ENCODE results near the gene LDLRAD4. TPM values are rescaled to one million over a fixed set of nuclear protein-coding genes. Genes with fewer than 3 reads are reported as not detected.

LDLRAD4 gene
- total and polyA plus RNA-seq, 2 donors (not counting 1 experiment from before 2014, with no cell fraction given) = 13.9 to 35.7 TPM

DNA sequence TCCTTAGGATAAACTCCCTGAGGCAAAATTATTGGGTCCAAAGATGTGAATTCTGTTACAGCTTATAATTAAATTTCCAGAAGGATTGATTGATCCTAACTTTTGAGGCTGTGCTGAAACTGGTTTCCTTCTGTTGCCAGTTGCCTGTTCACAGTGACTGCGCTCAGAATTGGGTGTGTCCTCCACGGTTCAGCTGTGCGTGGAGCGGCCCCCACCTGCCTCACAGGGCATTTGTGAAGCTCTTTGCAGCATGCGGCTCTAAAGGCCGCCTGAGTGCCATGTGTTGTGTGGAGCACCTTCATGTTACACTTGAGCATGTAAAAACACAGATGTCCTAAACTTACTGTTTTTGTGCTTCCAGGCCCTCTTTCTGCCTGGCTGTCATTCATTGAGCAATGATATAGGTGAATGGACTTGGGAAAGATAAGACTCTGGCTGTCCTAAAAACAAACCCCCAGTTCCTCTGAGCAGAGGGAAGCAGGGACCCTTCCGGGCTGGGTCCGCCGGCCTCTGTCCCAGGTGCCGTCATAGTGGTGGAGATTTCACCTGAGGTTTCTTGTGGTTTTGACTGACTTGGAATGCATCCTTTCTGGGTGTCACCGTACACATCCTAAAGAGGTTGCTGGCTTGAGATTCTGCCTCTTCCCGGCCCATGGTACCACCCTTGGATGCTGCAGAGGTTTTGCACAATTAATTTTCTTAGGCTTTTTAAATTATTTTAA lies 173.6 kb downstream of the LDLRAD4 start:
- Mint-ChIP-seq H3K27ac (no peak overlapping the region), H3K9me3 (ENCODE audit: insufficient read depth) (no peaks in the 10 kb centered on the region), H3K27me3 (no peaks in the 10 kb centered on the region), H3K4me3 (no peak overlapping the region), H3K4me1 (no peaks in the 10 kb centered on the region)
- no peak for ATAC-seq (ENCODE audit: low read depth)
- Histone ChIP-seq H3K27ac (ENCODE audit: low read length in 2 of 2) (no peak overlapping the region), H3K36me3 (replicated peaks in 1 of 2; ENCODE audit: control extremely low read depth in 1 of 2, control insufficient read depth in 1 of 2, extremely low read depth in 1 of 2, insufficient read depth in 2 of 2, low read length in 1 of 2) (no peaks in the 10 kb centered on the region), H3K9ac (ENCODE audit: low read length) (no peak overlapping the region), H3K4me1 (ENCODE audit: control insufficient read depth in 2 of 2, insufficient read depth in 2 of 2, low read length in 2 of 2) (no peaks in the 10 kb centered on the region), H4K20me1 (ENCODE audit: control insufficient read depth, insufficient read depth, low read length, poor library complexity, severe bottlenecking) (no peaks in the 10 kb centered on the region), H3K9me3 (ENCODE audit: control extremely low read depth in 1 of 3, control insufficient read depth in 2 of 3, insufficient read depth in 1 of 3, low read length in 2 of 3) (no peaks in the 10 kb centered on the region), H3K4me3 (ENCODE audit: control extremely low read depth in 1 of 5, extremely low read depth in 1 of 5, insufficient read depth in 1 of 5, low read depth in 2 of 5, low read length in 4 of 5) (no peak overlapping the region), H2AFZ (ENCODE audit: insufficient read depth, low read depth, low read length, poor library complexity, severe bottlenecking) (no peak overlapping the region), H3K27me3 (replicated peaks in 1 of 4; ENCODE audit: control extremely low read depth in 1 of 4, control insufficient read depth in 3 of 4, insufficient read depth in 4 of 4, low read length in 3 of 4) (no peaks in the 10 kb centered on the region), H3K79me2 (ENCODE audit: control insufficient read depth, insufficient read depth, low read length) (no peaks in the 10 kb centered on the region), H3K4me2 (replicated peaks; ENCODE audit: low read depth, low read length, poor library complexity, severe bottlenecking) (no peak overlapping the region)
- CTCF ChIA-PET = no interaction called here
- no peak for DNase-seq
- POLR2A ChIA-PET = no interaction called here
- intact Hi-C loops (cut with micrococcal nuclease) = no loop called here
- WGBS (ENCODE audit: insufficient coverage) = 88% methylated on average over 10 of the region's 12 CpGs
- TF ChIP-seq CTCF (IDR thresholded peaks at IDR 0.05) (no peak), EZH2 (IDR thresholded peaks at IDR 0.05; ENCODE audit: borderline replicate concordance, insufficient read depth, low read depth, low read length, poor library complexity, severe bottlenecking) (no peak)

DNA sequence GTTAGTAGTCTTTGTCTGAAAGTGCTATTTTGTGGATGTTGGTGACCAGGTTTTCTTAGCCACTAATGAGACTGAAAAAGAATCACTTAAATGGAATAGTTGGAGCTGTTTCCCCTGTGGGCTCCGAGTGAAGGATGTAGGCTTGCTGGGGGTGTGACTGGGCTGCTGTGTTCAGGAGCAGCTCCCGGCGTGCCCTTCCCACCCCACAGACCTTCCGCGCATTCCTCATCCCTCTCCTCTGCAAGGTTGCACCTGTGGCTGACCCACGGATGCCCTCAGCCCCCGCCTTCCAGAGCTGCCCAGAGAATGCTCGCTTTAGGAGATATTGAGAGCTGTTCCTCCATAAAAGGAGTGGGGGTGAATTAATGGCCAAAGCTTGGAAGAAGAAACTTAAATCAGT lies 174.3 kb downstream of the LDLRAD4 start:
- Mint-ChIP-seq H3K4me1 (no peaks in the 10 kb centered on the region), H3K4me3 (no peak overlapping the region)
- CTCF ChIA-PET = no interaction called here

More for the DNA sequence above, 174.3 kb downstream of the LDLRAD4 start:
- Mint-ChIP-seq H3K9me3 (ENCODE audit: insufficient read depth) (no peaks in the 10 kb centered on the region), H3K27ac (no peak overlapping the region), H3K27me3 (no peaks in the 10 kb centered on the region)
- H3K4me2 ChIP-seq (replicated peaks; ENCODE audit: low read depth, low read length, poor library complexity, severe bottlenecking) = no peak overlapping the region
- no peak for DNase-seq
- H3K27me3 ChIP-seq (replicated peaks in 1 of 4; ENCODE audit: control extremely low read depth in 1 of 4, control insufficient read depth in 3 of 4, insufficient read depth in 4 of 4, low read length in 3 of 4) = no peaks in the 10 kb centered on the region
- no peak overlapping the region for H3K9ac ChIP-seq (ENCODE audit: low read length)
- no peaks in the 10 kb centered on the region for H3K36me3 ChIP-seq (replicated peaks in 1 of 2; ENCODE audit: control extremely low read depth in 1 of 2, control insufficient read depth in 1 of 2, extremely low read depth in 1 of 2, insufficient read depth in 2 of 2, low read length in 1 of 2)
- POLR2A ChIA-PET = no interaction called here
- no peak overlapping the region for H3K4me3 ChIP-seq (ENCODE audit: control extremely low read depth in 1 of 5, extremely low read depth in 1 of 5, insufficient read depth in 1 of 5, low read depth in 2 of 5, low read length in 4 of 5)
- no CpG with 5 or more reads among the region's 8 CpGs for WGBS (ENCODE audit: insufficient coverage)
- H4K20me1 ChIP-seq (ENCODE audit: control insufficient read depth, insufficient read depth, low read length, poor library complexity, severe bottlenecking) = no peaks in the 10 kb centered on the region
- no peaks in the 10 kb centered on the region for H3K9me3 ChIP-seq (ENCODE audit: control extremely low read depth in 1 of 3, control insufficient read depth in 2 of 3, insufficient read depth in 1 of 3, low read length in 2 of 3)
- TF ChIP-seq CTCF (IDR thresholded peaks at IDR 0.05) = no peak
- no peak overlapping the region for H2AFZ ChIP-seq (ENCODE audit: insufficient read depth, low read depth, low read length, poor library complexity, severe bottlenecking)
- no peak overlapping the region for H3K27ac ChIP-seq (ENCODE audit: low read length in 2 of 2)
- no peak for ATAC-seq (ENCODE audit: low read depth)
- no peaks in the 10 kb centered on the region for H3K79me2 ChIP-seq (ENCODE audit: control insufficient read depth, insufficient read depth, low read length)
- H3K4me1 ChIP-seq (ENCODE audit: control insufficient read depth in 2 of 2, insufficient read depth in 2 of 2, low read length in 2 of 2) = no peaks in the 10 kb centered on the region
- intact Hi-C loops (cut with micrococcal nuclease) = no loop called here
